IMR-90 (cell line): ENCODE data around the gene PLCL2. TPM values are rescaled to one million over a fixed set of nuclear protein-coding genes. Genes with fewer than 3 reads are reported as not detected.

Experiments used
- ATAC-seq: fragments of 200-7000 bp; cut with Tn5 transposase; 2 replicates; pipeline ENCODE4 v1.9.1; 2020; ENCODE audit warnings: low read depth, mild to moderate bottlenecking, moderate library complexity
- BruUV-seq: library from RNA; stranded (reverse); fragments of 400-500 nt; replicated peaks from 2 replicates; lab custom pipeline; 2021; lab: Mats Ljungman, UMichigan
- CTCF ChIA-PET: fragments of 300-600 bp; formaldehyde crosslinking; extraction: SDS; loops from one replicate; lab custom pipeline; 2021; ENCODE audit warnings: antibody characterized with exemption; lab: Yijun Ruan, JAX
- POLR2A ChIA-PET: fragments of 300-600 bp; sonication (Branson Sonifier 250); formaldehyde crosslinking; loops from one replicate; lab custom pipeline; 2022; ENCODE audit warnings: antibody characterized with exemption; ENCODE audit not compliant: unreplicated experiment; lab: Charles Lee
- DNase-seq: peaks from one replicate; pipeline ENCODE4 v3.0.0; 2013
- H2AFZ ChIP-seq: replicated peaks from 2 replicates; pipeline ENCODE3; 2013; ENCODE audit warnings: low read length, mild to moderate bottlenecking; ENCODE audit not compliant: poor library complexity
- H2AK5ac ChIP-seq: 2 replicates; pipeline ENCODE4 v1.6.1; 2013; ENCODE audit warnings: low read depth, low read length, inconsistent platforms
- H2AK9ac ChIP-seq: replicated peaks from 2 replicates; pipeline ENCODE3; 2013; ENCODE audit warnings: mild to moderate bottlenecking, low read depth, low read length, moderate library complexity; ENCODE audit not compliant: poor library complexity
- H2BK120ac ChIP-seq: 2 replicates; pipeline ENCODE4 v1.6.1; 2013; ENCODE audit warnings: low read depth, low read length, inconsistent platforms
- H2BK15ac ChIP-seq: 3 replicates; pipeline ENCODE4 v1.6.1; 2013; ENCODE audit warnings: low read depth, low read length, inconsistent platforms
- H2BK20ac ChIP-seq: 2 replicates; pipeline ENCODE4 v1.6.1; 2013; ENCODE audit warnings: low read depth, mild to moderate bottlenecking, inconsistent platforms, low read length, moderate library complexity
- H2BK5ac ChIP-seq: 2 replicates; pipeline ENCODE4 v1.6.1; 2013; ENCODE audit warnings: mild to moderate bottlenecking, low read depth, low read length, inconsistent platforms; ENCODE audit not compliant: poor library complexity, severe bottlenecking
- H3K14ac ChIP-seq: replicated peaks from 2 replicates; pipeline ENCODE4 v1.6.1; 2013; ENCODE audit warnings: low read depth, low read length, inconsistent platforms
- H3K18ac ChIP-seq: 2 replicates; pipeline ENCODE4 v1.6.1; 2013; ENCODE audit warnings: low read depth, low read length, control low read depth
- H3K23ac ChIP-seq: 2 replicates; pipeline ENCODE4 v1.6.1; 2013; ENCODE audit warnings: low read depth, low read length, inconsistent platforms
- H3K27ac ChIP-seq: 2 replicates; pipeline ENCODE4 v1.5.1; 2013; ENCODE audit warnings: mild to moderate bottlenecking, control low read depth, low read length; ENCODE audit not compliant: insufficient read depth
- H3K27me3 ChIP-seq: 2 replicates; pipeline ENCODE4 v1.6.1; 2013; ENCODE audit warnings: low read length; ENCODE audit not compliant: control insufficient read depth, insufficient read depth
- H3K36me3 ChIP-seq: 2 replicates; pipeline ENCODE4 v1.6.1; 2013; ENCODE audit warnings: low read length, mixed read lengths; ENCODE audit not compliant: control insufficient read depth, insufficient read depth
- H3K4ac ChIP-seq: 2 replicates; pipeline ENCODE4 v1.6.1; 2013; ENCODE audit warnings: low read depth, low read length, inconsistent platforms
- H3K4me1 ChIP-seq: 2 replicates; pipeline ENCODE4 v1.6.1; 2013; ENCODE audit warnings: low read length, mixed read lengths; ENCODE audit not compliant: control insufficient read depth, insufficient read depth
- H3K4me2 ChIP-seq: 2 replicates; pipeline ENCODE4 v1.6.1; 2013; ENCODE audit warnings: low read depth, mild to moderate bottlenecking, control low read depth, low read length, moderate library complexity
- H3K4me3 ChIP-seq: 2 replicates; pipeline ENCODE4 v1.5.1; 2013; ENCODE audit warnings: low read depth, mild to moderate bottlenecking, control low read depth, low read length, moderate library complexity; ENCODE audit not compliant: insufficient read depth
- H3K56ac ChIP-seq: 2 replicates; pipeline ENCODE4 v1.6.1; 2013; ENCODE audit warnings: low read length, inconsistent platforms; ENCODE audit not compliant: insufficient read depth; ENCODE audit errors: extremely low read depth
- H3K79me1 ChIP-seq, 2 experiments: 2 replicates each; pipeline ENCODE4 v1.6.1; 2013; ENCODE audit warnings: low read length in 2 of 2, inconsistent platforms in 1 of 2, low read depth in 1 of 2
- H3K9ac ChIP-seq: 2 replicates; pipeline ENCODE4 v1.6.1; 2013; ENCODE audit warnings: low read depth, low read length, control low read depth
- H3K9me1 ChIP-seq: 2 replicates; pipeline ENCODE4 v1.6.1; 2013; ENCODE audit warnings: low read length, inconsistent platforms; ENCODE audit not compliant: insufficient read depth
- H3K9me3 ChIP-seq: 2 replicates; pipeline ENCODE4 v1.6.1; 2013; ENCODE audit warnings: low read length; ENCODE audit not compliant: control insufficient read depth, insufficient read depth
- H4K20me1 ChIP-seq: 2 replicates; pipeline ENCODE4 v1.6.1; 2013; ENCODE audit warnings: low read length, inconsistent platforms; ENCODE audit not compliant: insufficient read depth
- H4K5ac ChIP-seq: 2 replicates; pipeline ENCODE4 v1.6.1; 2013; ENCODE audit warnings: mild to moderate bottlenecking, low read depth, low read length, control low read depth
- H4K8ac ChIP-seq, 2 experiments: 2 replicates each; pipeline ENCODE4 v1.6.1; 2013; ENCODE audit warnings: low read depth in 2 of 2, low read length in 2 of 2, control low read depth in 1 of 2, inconsistent platforms in 1 of 2
- H4K91ac ChIP-seq: 2 replicates; pipeline ENCODE4 v1.6.1; 2013; ENCODE audit warnings: low read depth, low read length, inconsistent platforms; ENCODE audit not compliant: insufficient read depth
- BHLHE40 ChIP-seq: fragments of 150-350 bp; IDR thresholded peaks from 2 replicates; pipeline ENCODE4 v1.6.1; 2016; ENCODE audit warnings: mild to moderate bottlenecking, low read depth, low read length
- CEBPB ChIP-seq: IDR thresholded peaks from 2 replicates; pipeline ENCODE4 v1.6.1; 2012; ENCODE audit warnings: low read depth, low read length, improper control_type of control experiment
- CHD1 ChIP-seq: IDR thresholded peaks from 2 replicates; pipeline ENCODE4 v1.6.1; 2012; ENCODE audit warnings: low read depth, low read length, improper control_type of control experiment
- MAZ ChIP-seq: IDR thresholded peaks from 2 replicates; pipeline ENCODE4 v1.6.1; 2012; ENCODE audit warnings: low read depth, mild to moderate bottlenecking, low read length, improper control_type of control experiment, moderate library complexity, borderline replicate concordance
- WGBS, 2 experiments: methylation state at CpG; one replicate each; pipeline versions ENCODE4 v1.1.5 to v1.1.7; 2013; ENCODE audit warnings: missing lambda C conversion rate in 2 of 2; ENCODE audit not compliant: insufficient read length in 1 of 2; ENCODE audit errors: extremely low coverage in 2 of 2; 5-methylcytosine and 5-hydroxymethylcytosine counted together
- dilution Hi-C: fragments of 300-500 bp; cut with HindIII; formaldehyde crosslinking; loops from one replicate; pipeline ENCODE4 v1.14.3; 2018; ENCODE audit warnings: low sequenced_read_pairs; ENCODE audit not compliant: unreplicated experiment
- in situ Hi-C: fragments of 300-500 bp; cut with MboI; formaldehyde crosslinking; loops from 3 replicates; pipeline ENCODE4 v1.14.3; 2019; ENCODE audit warnings: low sequenced_read_pairs, inconsistent platforms, mixed read lengths
- intact Hi-C: fragments of 100-400 bp; cut with micrococcal nuclease; formaldehyde crosslinking; loops from 2 replicates; pipeline ENCODE4 v1.10.0; 2022
- polyA plus RNA-seq, 3 experiments: library from polyadenylated mRNA; depleted of rRNA; stranded (reverse); fragments of >200 nt; gene quantifications; 2 replicates each; pipeline ENCODE4 v1.2.3, GENCODE V29; 2012; ENCODE audit warnings: low replicate concordance in 1 of 3
- total RNA-seq: library from RNA; depleted of rRNA; stranded (reverse); fragments of >200 nt; gene quantifications from 2 replicates; pipeline ENCODE4 v1.2.3, GENCODE V29; 2012

The PLCL2 gene
- total and polyA plus RNA-seq, 2 of the 4 experiments (the other 2 are of a cell fraction) = 0.92 to 3.8 TPM

DNA sequence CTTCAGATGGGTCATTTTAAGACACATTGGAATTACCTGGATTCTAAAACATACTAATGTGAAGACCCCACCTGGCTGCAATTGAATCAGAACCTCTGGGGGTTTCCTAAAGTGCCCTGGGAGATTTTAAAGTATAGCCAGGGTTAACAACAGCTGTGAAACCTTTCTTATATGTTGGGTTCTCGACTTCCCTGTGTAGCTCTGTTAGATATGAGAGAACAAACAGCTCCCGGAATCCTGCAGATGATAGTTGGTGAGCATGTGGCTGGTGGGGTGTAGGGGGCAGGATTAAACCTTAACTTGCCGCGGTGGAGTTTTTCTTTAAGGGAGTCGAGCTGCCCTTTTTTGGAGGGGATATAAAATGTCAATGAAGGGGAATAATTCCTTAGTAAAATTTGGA is 12.1 kb downstream of the PLCL2 start:
- Histone ChIP-seq H3K4me1 (no peaks in the 10 kb centered on the region; the same call in 1 of the 2 replicates), H4K8ac (no peak overlapping the region), H4K20me1 (no peaks in the 10 kb centered on the region), H3K9ac (no peak overlapping the region), H3K36me3 (no peaks in the 10 kb centered on the region), H2BK20ac (no peak overlapping the region), H3K14ac (no peak overlapping the region), H3K4me2 (no peak overlapping the region), H3K79me1 (no peaks in the 10 kb centered on the region), H2AK5ac (no peak overlapping the region), H2BK5ac (no peak overlapping the region), H3K56ac (no peak overlapping the region), H3K9me1 (no peaks in the 10 kb centered on the region), H2AFZ (no peak overlapping the region), H3K18ac (no peak overlapping the region), H3K27me3 (no peaks in the 10 kb centered on the region; the same call in 1 of the 2 replicates), H3K4me3 (no peak overlapping the region), H3K27ac (no peak overlapping the region), H3K9me3 (no peaks in the 10 kb centered on the region), H2AK9ac (no peak overlapping the region), H3K23ac (no peak overlapping the region), H3K4ac (no peak overlapping the region), H2BK15ac (no peak overlapping the region), H4K91ac (no peak overlapping the region), H4K5ac (no peak overlapping the region), H2BK120ac (no peak overlapping the region)
- dilution Hi-C loops (no loop called here), intact Hi-C loops (loop anchor here (5.0 kb wide), 1 partner anchor 570 kb away; no protein-coding TSS in a partner anchor), in situ Hi-C loops (loop anchor here (25.0 kb wide), 1 partner anchor 610 kb away; no protein-coding TSS in a partner anchor)
- no peak for TF ChIP-seq BHLHE40
- no peak for TF ChIP-seq CHD1
- TF ChIP-seq CEBPB = no peak
- no peak for TF ChIP-seq MAZ
- CTCF ChIA-PET = no interaction called here
- WGBS, 2 experiments = 87% methylated on average over 3 of the region's 5 CpGs; no CpG with 5 or more reads in 1 of the 2 experiments
- POLR2A ChIA-PET = no interaction called here
- ATAC-seq = no peak
- no TSS peak for BruUV-seq
- no peak for DNase-seq
